ENCODE data around the gene KRTAP3-2. TPM values are rescaled to one million over a fixed set of nuclear protein-coding genes. Genes with fewer than 3 reads are reported as not detected.

Gene KRTAP3-2
- total RNA-seq, 2 experiments from 2014 or later, result not detected

DNA sequence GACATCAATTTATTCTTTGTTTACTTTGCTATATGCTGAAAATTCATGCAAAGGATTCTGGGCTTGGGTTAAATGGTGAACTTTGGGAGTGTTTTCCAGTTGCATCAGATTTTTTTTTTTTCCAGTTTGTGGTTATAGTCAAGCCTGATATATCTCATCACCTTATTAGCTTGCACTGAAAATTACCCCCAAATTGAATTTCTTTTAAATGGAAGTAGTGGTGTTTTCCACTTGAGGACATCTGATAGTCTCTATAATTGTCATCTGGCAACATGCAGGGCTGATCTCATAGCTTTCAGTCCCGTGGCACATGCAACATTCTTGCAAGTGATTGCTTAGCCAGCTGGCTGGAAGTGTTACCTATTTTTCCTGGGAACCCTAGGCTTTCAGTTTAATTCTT lies 13.9 kb upstream of the KRTAP3-2 start:
- H3K27me3 Mint-ChIP-seq, result no peaks in the 10 kb centered on the region

GRCh38 chr17:41013181-41013580 lies 13.5 kb upstream of the KRTAP3-2 start:
- H3K27me3 Mint-ChIP-seq, result no peaks in the 10 kb centered on the region
- H3K4me1 Mint-ChIP-seq (ENCODE audit: low read depth), result no peaks in the 10 kb centered on the region
- H3K4me3 Mint-ChIP-seq, result no peak overlapping the region
- ATAC-seq, result no peak
- intact Hi-C loops (cut with micrococcal nuclease), result no loop called here
- H3K9me3 Mint-ChIP-seq, result no peaks in the 10 kb centered on the region
- CTCF ChIA-PET, result no interaction called here
- no peaks in the 10 kb centered on the region for H3K36me3 Mint-ChIP-seq (ENCODE audit: low read depth)
- no peak overlapping the region for H3K27ac Mint-ChIP-seq
- DNase-seq, result no peak
- POLR2A ChIA-PET, result interaction anchor here (0.5 kb wide), 1 partner anchor 84 kb away, joined by 3 read pairs; no protein-coding TSS in a partner anchor
- no peak for TF ChIP-seq CTCF (IDR thresholded peaks at IDR 0.05)

More for the DNA sequence above, 13.9 kb upstream of the KRTAP3-2 start:
- no peak for TF ChIP-seq CTCF (IDR thresholded peaks at IDR 0.05)
- Mint-ChIP-seq H3K4me1 (ENCODE audit: low read depth) (no peaks in the 10 kb centered on the region), H3K4me3 (no peak overlapping the region), H3K27ac (no peak overlapping the region), H3K36me3 (ENCODE audit: low read depth) (no peaks in the 10 kb centered on the region), H3K9me3 (no peaks in the 10 kb centered on the region)
- POLR2A ChIA-PET, result interaction anchor here (0.5 kb wide), 1 partner anchor 85 kb away, joined by 3 read pairs; no protein-coding TSS in a partner anchor
- DNase-seq (no peak), ATAC-seq (no peak)
- intact Hi-C loops (cut with micrococcal nuclease), result no loop called here
- CTCF ChIA-PET, result interaction anchor here (0.9 kb wide), 1 partner anchor 147 kb away, joined by 3 read pairs; the partner anchor contains the start of gene KRT12

DNA sequence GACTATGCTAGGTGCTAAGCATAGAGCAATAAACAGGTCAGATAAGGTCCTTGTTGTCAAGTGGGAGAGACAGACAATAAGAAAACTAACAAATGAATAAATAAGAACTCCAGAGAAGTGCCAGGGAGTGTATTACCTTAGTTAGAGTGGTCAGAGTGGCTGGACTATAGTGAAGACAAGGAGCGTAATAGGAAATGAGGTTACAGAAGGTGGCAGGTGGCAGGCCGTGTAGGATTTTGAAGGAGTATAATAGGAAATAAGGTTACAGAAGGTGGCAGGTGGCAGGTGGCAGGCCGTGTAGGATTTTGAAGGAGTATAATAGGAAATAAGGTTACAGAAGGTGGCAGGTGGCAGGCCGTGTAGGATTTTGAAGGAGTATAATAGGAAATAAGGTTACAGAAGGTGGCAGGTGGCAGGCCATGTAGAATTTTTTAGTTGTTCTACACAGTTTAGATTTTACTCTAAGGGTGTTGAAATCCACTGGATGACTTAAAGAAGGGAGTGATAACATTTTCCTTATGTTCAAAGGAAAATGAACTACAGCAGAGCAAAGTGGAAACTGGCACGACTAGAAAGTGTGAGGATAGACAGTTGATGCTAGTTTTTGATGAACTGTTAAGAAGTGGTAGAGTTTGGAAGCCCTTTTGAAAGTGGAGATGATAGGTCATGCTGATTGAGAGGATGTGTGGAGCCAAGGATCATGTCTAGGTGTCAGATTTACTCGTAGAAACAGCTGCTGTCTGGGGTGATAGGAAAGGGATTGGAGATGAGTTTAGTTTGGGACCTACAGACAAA lies 12.8 kb upstream of the KRTAP3-2 start:
- no peak for TF ChIP-seq CTCF (IDR thresholded peaks at IDR 0.05)
- no peaks in the 10 kb centered on the region for H3K9me3 Mint-ChIP-seq
- no peaks in the 10 kb centered on the region for H3K4me1 Mint-ChIP-seq (ENCODE audit: low read depth)
- intact Hi-C loops (cut with micrococcal nuclease), result no loop called here
- no peak overlapping the region for H3K27ac Mint-ChIP-seq
- ATAC-seq (no peak), DNase-seq (no peak)
- H3K4me3 Mint-ChIP-seq, result no peak overlapping the region
- ChIA-PET POLR2A (no interaction called here), CTCF (no interaction called here)
- no peaks in the 10 kb centered on the region for H3K27me3 Mint-ChIP-seq
- H3K36me3 Mint-ChIP-seq (ENCODE audit: low read depth), result no peaks in the 10 kb centered on the region

DNA sequence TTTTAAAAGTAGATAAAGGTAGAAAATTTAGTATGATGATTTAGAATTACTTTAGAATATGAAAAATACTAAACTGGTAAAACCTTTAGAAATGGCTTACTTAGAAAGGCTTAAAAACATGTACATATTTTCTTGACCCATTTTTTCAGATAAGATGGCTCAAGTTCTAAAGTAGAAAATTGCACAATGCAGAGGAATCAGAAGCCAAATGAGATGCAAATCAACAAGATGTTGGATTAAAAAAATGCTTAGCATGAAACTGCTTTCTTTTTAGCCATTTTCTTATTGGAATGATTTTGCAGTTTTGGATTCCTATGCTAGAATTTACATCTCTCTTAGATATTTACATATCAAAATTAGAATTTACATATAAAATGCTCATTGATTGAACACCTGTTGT lies 10.7 kb upstream of the KRTAP3-2 start:
- CTCF ChIA-PET, result interaction anchor here (0.6 kb wide), 1 partner anchor 248 kb away, joined by 3 read pairs; no protein-coding TSS in a partner anchor
- no peaks in the 10 kb centered on the region for H3K27me3 Mint-ChIP-seq
- no peak overlapping the region for H3K4me3 Mint-ChIP-seq
- no peaks in the 10 kb centered on the region for H3K9me3 Mint-ChIP-seq
- TF ChIP-seq CTCF (IDR thresholded peaks at IDR 0.05), result no peak
- no peaks in the 10 kb centered on the region for H3K36me3 Mint-ChIP-seq (ENCODE audit: low read depth)
- no peak overlapping the region for H3K27ac Mint-ChIP-seq
- ATAC-seq (no peak), DNase-seq (no peak)
- no peaks in the 10 kb centered on the region for H3K4me1 Mint-ChIP-seq (ENCODE audit: low read depth)
- POLR2A ChIA-PET, result interaction anchor here (0.7 kb wide), 1 partner anchor 191 kb away, joined by 3 read pairs; no protein-coding TSS in a partner anchor
- intact Hi-C loops (cut with micrococcal nuclease), result no loop called here

DNA sequence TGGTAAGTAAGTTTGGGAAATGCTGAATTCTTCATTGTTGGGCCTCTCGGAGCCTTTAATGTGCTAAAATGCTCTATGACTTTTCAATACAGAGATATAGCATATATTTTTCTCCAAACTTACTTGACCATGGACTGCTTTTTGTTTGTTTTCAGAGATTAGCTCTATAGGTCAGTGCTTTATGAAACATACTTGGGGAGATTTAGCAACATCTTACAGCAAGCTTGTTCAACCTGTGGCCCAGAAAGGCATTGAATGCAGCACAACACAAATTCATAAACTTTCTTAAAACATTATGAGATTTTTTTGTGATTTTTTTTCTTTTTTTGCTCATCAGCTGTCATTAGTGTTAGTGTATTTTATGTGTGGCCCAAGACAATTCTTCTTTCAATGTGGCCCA lies 10.2 kb upstream of the KRTAP3-2 start:
- ChIA-PET CTCF (interaction anchor here (0.6 kb wide), 1 partner anchor 248 kb away, joined by 3 read pairs; no protein-coding TSS in a partner anchor), POLR2A (interaction anchor here (0.7 kb wide), 1 partner anchor 191 kb away, joined by 3 read pairs; no protein-coding TSS in a partner anchor)
- Mint-ChIP-seq H3K4me3 (no peak overlapping the region), H3K4me1 (ENCODE audit: low read depth) (no peaks in the 10 kb centered on the region), H3K27me3 (no peaks in the 10 kb centered on the region), H3K27ac (no peak overlapping the region), H3K36me3 (ENCODE audit: low read depth) (no peaks in the 10 kb centered on the region), H3K9me3 (no peaks in the 10 kb centered on the region)
- ATAC-seq (no peak), DNase-seq (no peak)
- TF ChIP-seq CTCF (IDR thresholded peaks at IDR 0.05), result no peak
- intact Hi-C loops (cut with micrococcal nuclease), result no loop called here

All from activated CD8-positive, alpha-beta T cell treated with anti-CD3 and anti-CD28 coated beads for 36 hours (primary cell).